ENCODE results near the gene CCDC88C.

CCDC88C gene

DNA sequence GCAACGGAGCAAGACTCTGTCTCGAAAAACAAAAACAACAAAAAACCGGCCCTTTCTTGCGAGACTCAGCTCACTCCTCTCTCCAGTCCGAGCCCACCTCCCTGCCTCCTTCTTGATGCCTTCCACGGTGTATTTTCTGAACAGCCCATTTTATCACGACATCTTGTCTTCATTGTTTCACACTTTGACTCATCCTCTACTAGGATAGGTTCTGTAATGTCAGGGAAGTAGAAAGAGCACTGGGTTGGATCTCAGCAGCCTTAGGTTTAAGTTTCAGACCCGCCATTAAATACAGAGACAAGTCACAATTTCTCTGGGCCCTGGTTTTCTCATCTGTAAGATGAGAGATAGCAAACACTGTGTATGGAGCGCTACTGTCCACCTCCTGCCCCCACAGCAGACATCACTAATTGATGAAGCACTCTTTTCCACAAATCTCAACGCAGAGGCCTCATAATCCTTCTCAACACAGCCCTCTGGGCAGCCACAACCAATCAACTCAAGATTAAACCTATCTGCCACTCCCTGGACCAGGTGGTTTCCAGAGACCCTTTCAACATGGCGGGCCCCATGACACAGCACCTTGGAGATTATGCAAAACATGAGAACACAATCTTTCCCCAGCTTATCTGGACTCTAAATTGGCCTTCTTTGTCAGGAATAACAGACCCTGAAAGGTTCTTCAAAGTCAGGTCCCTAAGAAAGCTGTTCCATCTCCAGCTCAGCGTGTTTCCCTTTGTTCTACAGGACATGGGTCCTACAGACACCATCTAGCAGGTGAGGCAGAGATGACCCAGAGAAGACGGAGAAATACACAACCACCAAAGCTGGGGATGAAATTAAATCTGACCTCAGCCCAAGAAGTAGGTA is 35.6 kb downstream of the CCDC88C start:
- Histone ChIP-seq H3K79me2 (ENCODE audit: insufficient read depth, low read depth) (peaks cover 66% of the 10 kb centered on the region), H3K9ac (no peak overlapping the region), H3K4me2 (no peak overlapping the region), H3K27ac (no peak overlapping the region), H3K4me1 (ENCODE audit: low read depth, poor library complexity, severe bottlenecking) (peaks cover 31% of the 10 kb centered on the region), H3K36me3 (ENCODE audit: insufficient read depth) (no peaks in the 10 kb centered on the region), H3K27me3 (ENCODE audit: insufficient read depth, low read depth) (no peaks in the 10 kb centered on the region), H3K4me3 (IDR thresholded peaks at IDR 0.05; ENCODE audit: insufficient read depth, low read depth, low read length) (no peak overlapping the region), H2AFZ (ENCODE audit: low read depth) (no peak overlapping the region), H4K20me1 (ENCODE audit: insufficient read depth) (no peaks in the 10 kb centered on the region)
- TF ChIP-seq, protein P1, sequence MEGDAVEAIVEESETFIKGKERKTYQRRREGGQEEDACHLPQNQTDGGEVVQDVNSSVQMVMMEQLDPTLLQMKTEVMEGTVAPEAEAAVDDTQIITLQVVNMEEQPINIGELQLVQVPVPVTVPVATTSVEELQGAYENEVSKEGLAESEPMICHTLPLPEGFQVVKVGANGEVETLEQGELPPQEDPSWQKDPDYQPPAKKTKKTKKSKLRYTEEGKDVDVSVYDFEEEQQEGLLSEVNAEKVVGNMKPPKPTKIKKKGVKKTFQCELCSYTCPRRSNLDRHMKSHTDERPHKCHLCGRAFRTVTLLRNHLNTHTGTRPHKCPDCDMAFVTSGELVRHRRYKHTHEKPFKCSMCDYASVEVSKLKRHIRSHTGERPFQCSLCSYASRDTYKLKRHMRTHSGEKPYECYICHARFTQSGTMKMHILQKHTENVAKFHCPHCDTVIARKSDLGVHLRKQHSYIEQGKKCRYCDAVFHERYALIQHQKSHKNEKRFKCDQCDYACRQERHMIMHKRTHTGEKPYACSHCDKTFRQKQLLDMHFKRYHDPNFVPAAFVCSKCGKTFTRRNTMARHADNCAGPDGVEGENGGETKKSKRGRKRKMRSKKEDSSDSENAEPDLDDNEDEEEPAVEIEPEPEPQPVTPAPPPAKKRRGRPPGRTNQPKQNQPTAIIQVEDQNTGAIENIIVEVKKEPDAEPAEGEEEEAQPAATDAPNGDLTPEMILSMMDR (conservative IDR thresholded peaks at IDR 0.05; ENCODE audit: low read depth, low read length): no peak

DNA sequence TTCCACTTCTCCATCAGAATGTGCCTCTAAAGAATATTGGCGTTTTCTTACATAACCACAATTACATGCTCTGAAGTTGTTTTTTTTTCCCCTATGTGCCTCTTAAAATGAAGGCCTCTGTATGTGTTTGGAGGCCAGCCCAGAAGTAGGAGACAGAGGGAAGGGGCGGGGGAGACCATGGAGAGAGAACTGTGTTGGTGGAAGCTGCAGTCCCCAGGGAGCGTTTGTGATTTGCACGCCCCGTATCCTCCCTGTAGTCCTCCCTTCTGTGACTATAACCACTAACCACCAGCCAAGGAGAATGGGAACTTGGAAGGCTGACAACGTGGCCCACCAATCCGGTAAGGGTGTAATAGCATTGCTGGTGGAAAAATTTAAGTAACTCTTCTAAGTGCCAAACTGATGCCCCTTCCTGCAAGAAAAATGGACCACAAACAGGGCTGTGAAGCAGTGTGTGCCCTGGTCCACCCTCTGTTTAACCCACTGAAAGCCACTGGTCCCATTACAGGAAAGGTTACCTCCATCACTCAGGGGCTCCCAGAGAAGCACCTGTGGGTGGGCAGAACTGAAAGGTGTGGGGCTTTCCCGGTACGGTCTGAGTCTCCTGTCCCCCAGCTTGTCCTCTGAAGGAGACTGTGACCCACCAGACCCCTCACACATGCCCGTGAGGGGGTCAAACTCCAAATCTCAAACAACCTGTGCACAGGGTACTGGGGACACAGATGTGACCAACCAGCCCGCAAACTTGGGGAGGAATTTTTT is 36.8 kb downstream of the CCDC88C start:
- no peaks in the 10 kb centered on the region for H4K20me1 ChIP-seq (ENCODE audit: insufficient read depth)
- H2AFZ ChIP-seq (ENCODE audit: low read depth): no peak overlapping the region
- no peak overlapping the region for H3K4me2 ChIP-seq
- no peak overlapping the region for H3K9ac ChIP-seq
- TF ChIP-seq, protein P1 (conservative IDR thresholded peaks at IDR 0.05; ENCODE audit: low read depth, low read length): no peak
- H3K4me3 ChIP-seq (IDR thresholded peaks at IDR 0.05; ENCODE audit: insufficient read depth, low read depth, low read length): no peak overlapping the region
- H3K36me3 ChIP-seq (ENCODE audit: insufficient read depth): no peaks in the 10 kb centered on the region
- no peak overlapping the region for H3K27ac ChIP-seq
- no peaks in the 10 kb centered on the region for H3K27me3 ChIP-seq (ENCODE audit: insufficient read depth, low read depth)
- peaks cover 63% of the 10 kb centered on the region; the same call in 1 of the 2 replicates for H3K79me2 ChIP-seq (ENCODE audit: insufficient read depth, low read depth)
- peaks cover 39% of the 10 kb centered on the region for H3K4me1 ChIP-seq (ENCODE audit: low read depth, poor library complexity, severe bottlenecking)

DNA sequence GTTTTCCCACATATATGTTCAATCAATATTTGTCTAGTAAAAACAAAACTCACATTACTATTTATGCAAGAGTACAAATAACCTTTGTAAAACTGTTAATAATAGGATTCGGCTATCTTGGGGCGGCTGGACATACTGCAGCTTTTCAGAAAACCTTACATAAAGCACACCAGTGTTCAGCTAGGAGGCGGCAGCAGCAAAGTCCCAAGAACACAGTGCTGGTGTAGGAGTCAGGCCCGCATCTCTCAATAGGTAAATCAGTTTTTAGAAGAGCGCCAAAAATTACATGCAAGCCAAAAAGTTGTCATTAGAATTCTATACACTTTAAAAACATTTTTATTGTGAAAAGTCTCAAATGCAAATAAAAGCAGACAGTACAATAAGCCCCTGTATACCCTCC is 37.5 kb downstream of the CCDC88C start:
- H4K20me1 ChIP-seq (ENCODE audit: insufficient read depth): no peaks in the 10 kb centered on the region
- no peak overlapping the region for H3K27ac ChIP-seq
- no peak overlapping the region for H3K4me2 ChIP-seq
- H3K9ac ChIP-seq: no peak overlapping the region
- peaks cover 42% of the 10 kb centered on the region for H3K4me1 ChIP-seq (ENCODE audit: low read depth, poor library complexity, severe bottlenecking)
- no peak overlapping the region for H3K4me3 ChIP-seq (IDR thresholded peaks at IDR 0.05; ENCODE audit: insufficient read depth, low read depth, low read length)
- H3K36me3 ChIP-seq (ENCODE audit: insufficient read depth): no peaks in the 10 kb centered on the region
- no peaks in the 10 kb centered on the region for H3K27me3 ChIP-seq (ENCODE audit: insufficient read depth, low read depth)
- TF ChIP-seq, protein P1 (conservative IDR thresholded peaks at IDR 0.05; ENCODE audit: low read depth, low read length): no peak
- H2AFZ ChIP-seq (ENCODE audit: low read depth): no peak overlapping the region
- H3K79me2 ChIP-seq (ENCODE audit: insufficient read depth, low read depth): peaks cover 58% of the 10 kb centered on the region; the same call in 1 of the 2 replicates

DNA sequence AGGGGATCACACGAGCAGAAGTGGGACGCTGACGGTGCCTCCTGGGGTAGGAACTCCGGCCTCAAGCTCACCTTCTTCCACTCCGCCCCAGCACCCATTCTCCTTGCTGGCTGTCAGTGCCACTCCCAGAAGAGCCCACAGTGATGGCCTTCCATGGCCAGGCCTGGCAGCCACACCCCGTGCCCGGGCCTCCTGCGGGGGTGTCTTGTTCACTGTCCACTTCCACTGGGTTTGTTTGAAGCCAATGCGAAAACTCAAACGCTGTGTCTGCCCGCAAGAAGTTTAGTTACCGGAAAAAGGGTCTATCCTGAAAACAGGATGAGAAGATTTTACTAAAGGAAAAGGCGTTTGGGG is 38.1 kb downstream of the CCDC88C start:
- Histone ChIP-seq H3K27me3 (ENCODE audit: insufficient read depth, low read depth) (no peaks in the 10 kb centered on the region), H3K4me1 (ENCODE audit: low read depth, poor library complexity, severe bottlenecking) (peaks cover 48% of the 10 kb centered on the region), H3K9ac (no peak overlapping the region), H4K20me1 (ENCODE audit: insufficient read depth) (no peaks in the 10 kb centered on the region), H3K4me2 (no peak overlapping the region), H3K4me3 (IDR thresholded peaks at IDR 0.05; ENCODE audit: insufficient read depth, low read depth, low read length) (no peak overlapping the region), H3K27ac (no peak overlapping the region), H2AFZ (ENCODE audit: low read depth) (no peak overlapping the region), H3K79me2 (ENCODE audit: insufficient read depth, low read depth) (peaks cover 53% of the 10 kb centered on the region; the same call in 1 of the 2 replicates), H3K36me3 (ENCODE audit: insufficient read depth) (no peaks in the 10 kb centered on the region)
- TF ChIP-seq, protein P1 (conservative IDR thresholded peaks at IDR 0.05; ENCODE audit: low read depth, low read length): no peak

All from KMS-11 (cell line).